Activated CD4-positive, alpha-beta T cell treated with anti-CD3 and anti-CD28 coated beads for 1 hour (primary cell): ENCODE measurements around the gene KHK.
A peak's percentile ranks its signal among the peaks of the same experiment; 100 is the strongest.

Experiments used
- DNase-seq: peaks from one replicate; pipeline ENCODE4 v3.0.0-alpha.2; 2020

KHK gene

GRCh38 chr2:27082773-27083409, 3.7 kb upstream of the KHK start:
- DNase-seq = no peak

GRCh38 chr2:27083410-27084296, 2.9 kb upstream of the KHK start:
- DNase-seq = no peak

GRCh38 chr2:27084297-27085061, 2.1 kb upstream of the KHK start:
- DNase-seq = no peak

DNA sequence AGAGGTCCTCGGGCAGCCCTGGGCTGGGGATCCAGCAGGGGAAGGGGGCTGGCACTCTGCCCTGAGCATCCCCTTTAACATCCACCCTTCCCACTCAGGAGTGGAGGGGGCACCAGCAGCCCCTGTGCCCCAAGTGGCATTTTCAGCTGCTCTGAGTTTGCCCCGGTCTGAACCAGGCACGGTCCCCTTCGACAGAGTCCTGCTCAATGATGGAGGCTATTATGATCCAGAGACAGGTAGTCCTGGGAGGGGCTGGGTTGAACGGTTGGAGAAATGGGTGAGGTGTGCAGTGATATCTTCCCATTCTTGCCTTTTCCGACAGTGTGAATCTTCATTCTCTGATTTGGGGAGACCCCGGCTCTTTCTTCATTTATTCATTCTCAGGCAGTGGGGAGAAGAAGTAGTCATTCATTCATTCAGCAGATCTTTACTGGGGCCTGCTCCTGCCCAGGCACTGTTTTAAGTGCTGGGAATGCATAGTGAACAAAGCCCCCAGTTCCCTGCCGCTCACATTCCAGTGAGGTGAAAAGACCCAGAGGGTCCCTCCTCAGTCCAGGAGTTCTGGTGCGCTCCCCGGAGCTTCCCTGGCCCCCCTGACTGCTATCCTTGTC, 1.4 kb upstream of the KHK start:
- no peak for DNase-seq

DNA sequence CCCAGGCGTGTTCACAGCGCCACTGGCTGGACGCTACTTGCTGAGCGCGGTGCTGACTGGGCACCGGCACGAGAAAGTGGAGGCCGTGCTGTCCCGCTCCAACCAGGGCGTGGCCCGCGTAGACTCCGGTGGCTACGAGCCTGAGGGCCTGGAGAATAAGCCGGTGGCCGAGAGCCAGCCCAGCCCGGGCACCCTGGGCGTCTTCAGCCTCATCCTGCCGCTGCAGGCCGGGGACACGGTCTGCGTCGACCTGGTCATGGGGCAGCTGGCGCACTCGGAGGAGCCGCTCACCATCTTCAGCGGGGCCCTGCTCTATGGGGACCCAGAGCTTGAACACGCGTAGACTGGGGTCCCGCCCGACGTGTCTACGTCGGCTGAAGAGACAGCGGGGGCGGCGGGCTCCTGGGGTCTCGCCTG, 891 bp upstream of the KHK start:
- DNase-seq = no peak

DNA sequence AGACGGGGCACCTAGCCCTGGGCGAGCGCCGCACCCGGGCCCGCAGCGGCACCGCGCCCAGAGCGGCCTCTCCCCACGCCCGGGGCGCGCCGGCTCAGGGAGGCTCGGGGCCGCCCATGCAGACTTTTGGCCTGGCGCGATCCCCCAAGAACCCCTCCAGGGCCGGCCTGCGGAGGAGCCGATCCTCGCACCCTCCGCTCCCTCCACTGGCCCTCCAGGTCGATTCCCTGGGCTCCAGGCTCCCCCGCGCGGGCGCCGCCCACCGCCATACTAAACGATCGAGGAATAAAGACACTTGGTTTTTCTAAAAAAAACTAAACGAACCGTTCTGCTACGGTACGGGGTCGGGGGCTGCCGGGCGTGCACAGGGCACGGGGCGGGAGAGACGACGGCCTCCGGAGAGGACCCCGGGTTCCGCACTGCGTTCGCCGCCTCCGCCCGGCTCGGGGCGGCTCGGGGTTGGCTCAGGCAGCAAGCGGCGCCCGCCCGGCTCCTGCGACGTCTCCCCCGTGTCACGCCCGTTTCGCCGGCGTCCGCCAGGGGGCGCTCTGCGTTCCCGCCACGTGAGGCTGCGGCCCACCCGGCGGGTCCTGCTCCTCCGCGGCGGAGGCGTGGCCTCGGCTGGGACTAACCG, 365 bp upstream of the KHK start:
- DNase-seq = peak; percentile 97

DNA sequence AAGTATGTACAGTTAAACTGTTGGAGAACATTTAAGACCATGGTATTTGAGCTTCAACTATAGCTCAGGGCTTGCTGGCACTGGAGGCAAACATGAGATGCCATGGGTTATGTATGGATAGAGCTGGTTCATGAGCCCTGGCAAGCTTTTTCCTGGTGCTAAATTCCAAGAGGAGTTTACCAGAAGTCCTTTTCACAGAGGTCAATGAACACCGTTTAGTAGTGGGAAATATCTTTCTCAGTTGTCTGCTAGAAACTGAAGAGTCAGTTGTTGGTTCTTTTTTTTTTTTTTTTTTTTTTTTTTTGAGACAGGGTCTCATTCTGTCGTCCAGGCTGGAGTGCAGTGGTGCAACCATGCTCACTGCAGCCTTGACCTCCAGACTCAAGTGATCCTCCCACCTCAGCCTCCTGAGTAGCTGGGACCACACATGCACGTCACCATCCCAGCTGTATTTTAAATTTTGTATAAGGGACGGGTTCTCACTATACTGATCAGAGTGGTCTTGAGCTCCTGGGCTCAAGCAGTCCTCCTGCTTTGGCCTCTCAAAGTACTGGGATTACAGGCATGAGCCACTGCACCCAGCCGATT, 1.3 kb downstream of the KHK start:
- DNase-seq = no peak

- DNase-seq = no peak
Measured at GRCh38 chr2:27088634-27089033, 2.1 kb downstream of the KHK start.

DNA sequence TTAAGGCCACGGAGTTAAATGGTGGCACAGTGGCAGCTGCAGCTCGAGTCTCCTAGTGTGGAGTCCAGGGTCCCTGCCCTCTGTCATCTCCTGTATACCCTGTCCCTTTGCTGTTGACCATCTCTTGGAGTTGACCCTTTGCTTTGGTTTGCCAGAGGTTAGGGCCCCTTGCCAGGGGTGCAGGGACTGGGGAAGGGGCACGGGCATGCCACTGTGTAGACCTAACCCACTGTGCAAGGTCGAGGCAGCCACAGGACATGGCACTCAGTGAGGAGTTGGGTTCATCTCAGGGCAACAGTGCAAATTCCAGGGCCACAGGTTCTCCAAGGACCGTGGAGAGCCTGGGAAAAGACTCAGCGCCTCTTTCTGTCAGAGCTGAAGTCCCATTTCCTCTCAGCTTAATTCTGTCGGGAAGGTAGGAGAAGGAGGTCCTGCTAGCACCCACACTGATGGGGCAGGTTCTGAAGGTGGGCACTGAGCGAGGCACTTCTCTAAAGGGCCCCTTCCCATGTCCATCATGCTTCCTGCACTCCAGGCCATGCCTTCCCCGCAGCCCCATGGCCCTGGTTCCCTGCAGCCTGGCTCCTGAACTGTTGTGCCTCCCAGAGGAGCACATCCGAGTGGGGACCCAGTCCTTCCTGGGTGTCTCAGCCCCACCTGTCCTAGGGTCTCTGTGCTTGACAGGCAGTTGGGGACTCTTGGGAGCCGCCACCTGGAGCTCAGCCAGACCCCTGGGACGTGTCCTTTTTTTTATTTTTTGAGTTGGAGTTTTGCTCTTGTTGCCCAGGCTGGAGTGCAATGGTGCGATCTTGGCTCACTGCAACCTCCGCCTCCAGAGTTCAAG, 2.8 kb downstream of the KHK start:
- no peak for DNase-seq

DNA sequence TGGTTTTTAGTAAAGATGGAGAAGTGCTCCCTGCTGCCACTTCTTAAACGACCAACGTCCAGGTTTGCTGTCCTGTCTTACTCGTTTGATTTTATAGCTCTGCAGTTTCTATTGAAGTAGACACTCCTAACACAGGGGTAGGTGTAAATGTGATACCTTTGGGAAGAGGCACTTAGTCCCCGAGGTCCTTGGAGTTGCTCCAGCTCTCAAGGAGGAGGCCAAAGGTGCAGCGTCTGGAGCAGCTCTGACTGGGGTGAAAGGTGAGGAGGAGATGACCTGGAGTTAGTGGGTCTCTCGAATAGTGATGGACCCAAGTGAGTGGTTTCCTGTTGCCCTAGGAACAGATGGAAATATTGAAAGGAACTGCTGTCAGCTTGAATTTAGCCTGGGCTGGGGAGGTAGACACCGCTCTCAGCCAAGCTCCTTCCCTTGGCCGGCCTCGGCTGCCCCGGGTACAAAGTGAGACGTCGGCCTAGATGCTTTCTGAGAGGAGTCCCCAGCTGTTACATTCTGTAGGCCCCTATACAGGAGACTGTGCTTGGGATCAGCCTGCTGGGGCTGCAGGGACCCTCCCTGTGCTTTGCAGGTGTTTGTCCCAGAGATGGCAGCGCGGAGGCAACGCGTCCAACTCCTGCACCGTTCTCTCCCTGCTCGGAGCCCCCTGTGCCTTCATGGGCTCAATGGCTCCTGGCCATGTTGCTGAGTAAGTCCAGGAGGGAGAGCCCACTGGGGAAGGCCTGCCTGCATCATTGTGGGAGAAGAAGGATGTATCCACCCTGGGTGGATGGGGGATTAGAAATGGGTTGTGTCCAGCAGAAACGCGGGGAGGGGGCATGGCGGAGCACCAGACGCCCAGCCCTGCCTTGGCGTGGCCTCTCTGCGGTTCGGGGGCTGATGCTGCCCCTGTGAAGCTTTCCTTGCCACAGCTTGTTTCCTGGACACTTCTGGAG, 5.4 kb downstream of the KHK start:
- no peak for DNase-seq

DNA sequence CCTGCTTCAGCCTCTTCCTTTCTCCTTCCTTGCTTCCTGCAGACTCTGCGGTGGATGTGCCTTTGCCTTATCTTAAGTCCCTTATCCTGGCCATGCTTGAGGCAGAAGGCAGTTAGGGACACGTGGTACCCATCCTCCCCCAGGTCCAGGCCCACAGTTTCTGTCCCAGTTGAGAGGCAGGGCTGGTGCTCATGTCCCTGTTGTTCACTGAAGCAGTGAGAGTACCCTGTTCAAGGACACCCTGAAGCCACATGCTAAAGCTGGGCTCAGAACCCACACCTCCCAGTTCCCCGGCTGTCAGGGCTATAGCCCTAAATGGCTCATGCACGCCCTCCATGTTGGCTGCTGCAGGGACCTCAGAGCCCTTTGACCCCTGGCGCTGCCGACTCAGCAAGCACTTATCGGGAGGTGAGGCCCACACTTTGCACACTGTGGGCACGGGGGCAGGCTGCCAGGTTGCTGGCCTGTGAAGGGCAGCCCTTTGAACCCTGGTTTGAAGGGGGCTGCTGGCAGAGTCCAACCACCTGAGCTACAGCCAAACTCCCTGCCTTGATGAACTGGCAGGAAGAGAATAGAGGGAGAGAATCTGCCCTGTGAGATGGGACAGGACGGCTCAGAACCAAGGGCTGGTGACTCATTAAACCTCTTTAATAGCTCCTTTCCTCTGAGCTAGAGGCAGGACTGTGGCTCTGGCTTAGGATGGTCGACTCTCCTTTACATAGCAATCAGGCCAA, 6.3 kb downstream of the KHK start:
- no peak for DNase-seq

GRCh38 chr2:27093430-27094352, 7.1 kb downstream of the KHK start:
- DNase-seq = no peak

GRCh38 chr2:27094353-27094984, 7.9 kb downstream of the KHK start:
- DNase-seq = no peak

DNA sequence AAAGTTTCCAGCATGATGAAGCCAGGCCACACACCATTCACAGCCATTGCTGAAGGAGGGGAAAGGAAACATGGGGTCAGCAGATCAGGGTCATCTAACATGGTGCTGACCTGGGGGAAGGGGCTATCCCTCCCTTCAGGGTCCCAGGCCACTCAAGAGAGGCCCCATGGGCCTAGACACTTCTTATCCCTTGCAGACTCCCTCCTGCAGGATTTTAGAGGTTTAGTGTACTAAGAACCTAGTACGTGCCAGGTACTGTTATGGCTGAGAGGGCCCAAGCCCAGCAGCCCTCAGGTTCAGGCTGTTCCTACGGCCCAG, 8.8 kb downstream of the KHK start:
- DNase-seq = no peak

GRCh38 chr2:27095745-27096651, 9.4 kb downstream of the KHK start:
- DNase-seq = no peak

DNA sequence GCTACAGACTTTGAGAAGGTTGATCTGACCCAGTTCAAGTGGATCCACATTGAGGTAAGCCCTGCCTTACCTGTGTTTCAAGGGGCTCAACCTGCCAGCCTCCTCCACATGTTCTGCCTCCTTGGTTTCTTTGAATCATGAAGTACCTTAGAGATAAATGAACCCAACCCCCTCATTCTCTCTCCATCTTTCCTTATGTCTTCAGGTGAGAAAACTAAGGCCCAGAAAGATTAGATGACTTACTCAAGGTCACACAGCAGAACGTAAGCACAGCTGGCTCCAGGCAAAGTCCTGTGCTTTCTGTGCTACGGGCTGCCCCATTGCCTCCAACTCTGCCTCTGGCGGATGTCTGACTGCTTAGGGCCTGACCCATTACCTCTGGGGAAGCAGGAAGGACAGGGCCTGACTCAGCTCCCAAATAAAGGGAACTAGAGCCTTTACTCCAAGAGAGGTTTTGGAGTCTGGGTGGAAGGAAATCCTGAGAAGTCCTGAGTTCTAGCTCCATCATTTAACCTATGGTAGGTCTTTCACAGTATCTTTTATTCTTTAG, 10.3 kb downstream of the KHK start:
- DNase-seq = no peak

DNA sequence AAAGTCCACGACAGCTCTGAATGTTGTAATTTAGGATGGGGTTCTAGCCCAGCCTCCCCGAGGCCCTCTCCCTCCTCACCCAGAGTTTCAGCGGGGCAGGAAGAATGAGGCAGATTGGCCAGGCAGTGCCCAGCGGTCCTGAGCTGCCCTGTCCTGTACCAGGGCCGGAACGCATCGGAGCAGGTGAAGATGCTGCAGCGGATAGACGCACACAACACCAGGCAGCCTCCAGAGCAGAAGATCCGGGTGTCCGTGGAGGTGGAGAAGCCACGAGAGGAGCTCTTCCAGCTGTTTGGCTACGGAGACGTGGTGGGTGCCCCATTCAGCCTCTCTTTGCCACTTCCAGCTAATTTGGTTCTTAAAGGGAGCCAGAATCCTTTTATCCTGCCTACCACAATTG, 10.8 kb downstream of the KHK start:
- no peak for DNase-seq
